ENCODE measurements around the gene KTI12. TPM values are rescaled to one million over a fixed set of nuclear protein-coding genes. Genes with fewer than 3 reads are reported as not detected.

Gene KTI12, protein sequence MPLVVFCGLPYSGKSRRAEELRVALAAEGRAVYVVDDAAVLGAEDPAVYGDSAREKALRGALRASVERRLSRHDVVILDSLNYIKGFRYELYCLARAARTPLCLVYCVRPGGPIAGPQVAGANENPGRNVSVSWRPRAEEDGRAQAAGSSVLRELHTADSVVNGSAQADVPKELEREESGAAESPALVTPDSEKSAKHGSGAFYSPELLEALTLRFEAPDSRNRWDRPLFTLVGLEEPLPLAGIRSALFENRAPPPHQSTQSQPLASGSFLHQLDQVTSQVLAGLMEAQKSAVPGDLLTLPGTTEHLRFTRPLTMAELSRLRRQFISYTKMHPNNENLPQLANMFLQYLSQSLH
- 9.4 and 12.9 TPM in 2 replicates for total RNA-seq

DNA sequence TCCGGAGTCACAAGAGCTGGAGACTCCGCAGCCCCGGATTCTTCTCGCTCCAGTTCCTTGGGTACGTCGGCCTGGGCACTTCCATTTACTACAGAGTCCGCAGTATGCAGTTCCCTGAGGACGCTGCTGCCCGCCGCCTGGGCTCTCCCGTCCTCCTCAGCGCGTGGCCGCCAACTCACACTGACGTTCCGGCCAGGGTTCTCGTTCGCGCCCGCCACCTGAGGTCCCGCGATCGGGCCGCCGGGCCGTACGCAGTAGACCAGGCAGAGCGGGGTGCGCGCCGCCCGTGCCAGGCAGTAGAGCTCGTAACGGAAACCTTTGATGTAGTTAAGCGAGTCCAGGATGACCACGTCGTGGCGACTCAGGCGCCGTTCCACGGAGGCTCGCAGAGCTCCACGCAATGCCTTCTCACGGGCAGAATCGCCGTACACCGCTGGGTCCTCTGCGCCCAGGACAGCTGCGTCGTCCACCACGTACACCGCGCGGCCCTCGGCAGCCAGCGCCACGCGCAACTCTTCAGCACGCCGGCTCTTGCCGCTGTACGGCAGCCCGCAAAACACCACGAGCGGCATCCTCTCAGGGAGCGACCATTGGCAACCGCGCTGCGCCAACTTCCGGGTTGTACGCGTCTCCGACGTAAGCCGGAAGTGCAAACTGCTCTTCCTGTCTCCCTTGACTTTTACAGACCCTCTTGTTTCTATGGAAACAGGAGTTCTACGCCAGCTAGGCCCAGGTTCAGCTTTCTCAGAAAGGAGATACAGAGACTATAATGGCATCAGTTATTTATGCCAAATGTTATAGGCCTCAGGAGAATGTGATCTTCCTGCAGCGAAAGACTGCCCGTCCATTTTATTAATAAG, at the start of gene KTI12:
TSS of gene KTI12 (minus strand) at position 621 of the 860 bp plus-strand sequence. CDS start at position 572, 49 bp downstream.

DNA sequence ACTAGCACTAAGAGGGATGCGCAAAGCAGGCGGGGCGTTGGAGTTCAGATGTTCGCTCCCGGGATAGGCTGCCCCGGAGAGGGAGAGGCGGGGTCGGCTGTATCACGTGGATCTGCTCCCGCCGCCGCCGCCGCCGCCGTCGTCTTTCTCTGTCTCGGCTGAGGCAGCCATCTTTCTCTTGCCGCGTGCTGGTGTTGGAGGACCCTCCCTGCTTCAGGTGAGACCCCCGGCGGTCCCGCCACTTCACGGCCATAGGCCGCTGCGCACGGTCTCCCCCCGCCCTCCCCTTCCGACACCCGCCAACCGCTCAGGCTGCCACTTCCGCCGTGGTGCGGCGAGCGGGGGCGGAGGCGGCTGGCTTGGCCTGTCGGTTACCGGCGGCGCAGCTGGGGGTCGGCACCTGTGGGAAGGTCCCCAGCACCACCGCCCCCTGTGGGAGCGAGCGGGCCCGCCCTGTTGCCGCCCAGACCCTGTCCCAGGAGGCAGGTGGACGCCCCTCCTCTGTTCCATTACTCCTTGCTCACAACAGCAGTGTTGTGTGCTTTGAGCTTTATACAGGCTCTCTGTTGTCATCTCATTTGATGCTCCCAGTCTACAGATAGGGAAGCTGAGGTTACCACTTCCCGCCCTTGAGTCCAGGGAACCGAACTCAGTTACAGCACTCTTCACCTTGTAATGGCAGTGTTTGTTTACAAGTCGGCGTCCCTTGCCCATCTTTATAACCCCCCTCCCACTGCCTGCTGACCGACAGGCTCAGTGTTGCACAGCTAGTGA, 22.7 kb upstream of the KTI12 start, which contains the start of gene BTF3L4:
TSS of gene BTF3L4 (plus strand) at position 133 of the 774 bp plus-strand sequence. CDS start 3,553 bp downstream, outside the sequence.

DNA sequence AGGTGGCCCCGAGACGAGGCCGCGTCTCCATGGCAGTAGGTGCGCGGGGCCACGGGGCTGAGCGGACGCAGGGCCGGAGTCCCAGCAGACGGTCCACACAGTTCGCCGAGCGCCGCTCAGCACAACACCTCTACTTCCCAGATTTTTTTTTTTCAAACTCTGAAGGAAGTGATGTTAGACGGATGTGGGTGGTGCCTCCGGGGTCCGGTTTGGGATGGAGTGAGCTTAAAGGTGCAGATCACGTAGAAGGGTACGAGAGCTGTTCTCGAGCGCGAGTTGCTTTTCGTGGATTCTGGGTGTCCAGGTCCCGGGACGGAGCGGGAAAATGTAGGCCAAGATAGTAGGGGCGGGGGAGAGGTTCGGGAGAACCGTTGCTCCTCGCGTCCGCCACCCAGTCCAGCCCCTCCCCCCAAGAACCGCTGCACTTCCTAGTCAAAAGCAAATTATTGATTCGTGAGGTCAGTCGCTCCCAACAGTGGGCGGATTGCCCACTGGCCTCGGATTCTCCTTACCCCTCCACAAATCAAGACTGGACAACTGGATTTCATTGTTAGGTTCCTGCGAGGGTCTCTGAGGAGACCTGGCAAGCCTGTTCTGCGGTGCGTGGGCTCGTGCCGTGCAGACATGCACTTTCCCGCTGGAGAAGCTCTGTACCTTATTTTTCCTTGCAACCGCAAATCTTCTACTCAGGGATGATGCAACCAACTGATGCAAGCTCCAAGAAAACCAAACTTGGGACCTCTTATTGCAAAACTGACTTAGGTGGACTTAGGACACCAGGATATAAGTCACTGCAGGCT, 21.7 kb upstream of the KTI12 start, which contains the start of gene TXNDC12:
TSS of gene TXNDC12 (minus strand) at position 126 of the 800 bp plus-strand sequence. CDS start at position 31, 95 bp downstream.

GRCh38 chr1:51990478-51990965, 43.1 kb downstream of the KTI12 start, which contains the start of gene RAB3B:
RAB3B (minus strand) TSS chr1:51990700; CDS start chr1:51977117, 13,583 bp downstream.

Other genes with a start within 250 kb of the KTI12 start
- gene NRDC, start 155.1 kb downstream of the KTI12 start, total RNA-seq, result 50.4 and 51.5 TPM in 2 replicates
- gene RAB3B, start 43.1 kb downstream of the KTI12 start, total RNA-seq, result 2.1 and 2.2 TPM in 2 replicates
- gene TXNDC12, start 21.4 kb upstream of the KTI12 start, total RNA-seq, result 27.1 and 28.0 TPM in 2 replicates
- gene BTF3L4, start 22.5 kb upstream of the KTI12 start, total RNA-seq, result 28.9 and 40.3 TPM in 2 replicates
- gene ZFYVE9, start 108.3 kb upstream of the KTI12 start, total RNA-seq, result 33.4 and 36.2 TPM in 2 replicates